Sigmoid colon (tissue), 7 donors: ENCODE data around the gene TTLL11. TPM values are rescaled to one million over a fixed set of nuclear protein-coding genes. Genes with fewer than 3 reads are reported as not detected.
"Not testable (repeated sequence)": the region's sequence is repeated elsewhere in the genome, so short reads cannot be mapped to it uniquely, and the experiment has no call there.

Source experiments
- DNase-seq: peaks from one replicate; pipeline ENCODE4 v3.0.0-alpha.2; 2019
- H3K27ac ChIP-seq, 4 donors: fragments of 200-600 bp; sonication (generic); one replicate each; pipeline ENCODE4 v1.5.1; 2016 to 2019; ENCODE audit warnings: mild to moderate bottlenecking in 1 of 4
- H3K27me3 ChIP-seq, 3 donors: fragments of 200-600 bp; sonication (generic); one replicate each; pipeline ENCODE4 v1.5.1; 2019; ENCODE audit warnings: mild to moderate bottlenecking in 1 of 3
- H3K36me3 ChIP-seq, 4 donors: fragments of 200-600 bp; sonication (generic); one replicate each; pipeline ENCODE4 v1.5.1; 2016 to 2019
- H3K4me1 ChIP-seq, 4 donors: fragments of 200-600 bp; sonication (generic); one replicate each; pipeline ENCODE4 v1.5.1; 2017 to 2019
- H3K4me3 ChIP-seq, 4 donors: fragments of 200-600 bp; sonication (generic); one replicate each; pipeline ENCODE4 v1.5.1; 2017 to 2019; ENCODE audit warnings: mild to moderate bottlenecking in 2 of 4, moderate library complexity in 1 of 4
- H3K9me3 ChIP-seq, 4 donors: fragments of 200-600 bp in 3 of 4; sonication (generic) in 3 of 4; one replicate each; pipeline versions ENCODE4 v1.5.1 to v1.6.1; 2013 to 2019
- CTCF ChIP-seq, 4 experiments: fragments of 450-650 bp in 3 of 4; fragments of 200-600 bp in 1 of 4; IDR thresholded peaks; one replicate each; pipeline ENCODE4 v1.5.1; 2016 to 2019; ENCODE audit warnings: antibody characterized with exemption in 4 of 4, mild to moderate bottlenecking in 3 of 4, moderate library complexity in 2 of 4
- EP300 ChIP-seq, 4 donors: sonication (generic); formaldehyde crosslinking; IDR thresholded peaks; one replicate each; pipeline ENCODE4 v1.6.1; 2017; ENCODE audit warnings: antibody characterized with exemption in 4 of 4
- POLR2A ChIP-seq, 2 donors: fragments of 450-650 bp; IDR thresholded peaks; one replicate each; pipeline ENCODE4 v1.6.1; 2016; ENCODE audit warnings: antibody characterized with exemption in 2 of 2, mild to moderate bottlenecking in 2 of 2, moderate library complexity in 2 of 2
- POLR2AphosphoS5 ChIP-seq, 4 donors: sonication (generic); formaldehyde crosslinking; IDR thresholded peaks; one replicate each; pipeline ENCODE4 v1.6.1; 2017; ENCODE audit warnings: antibody characterized with exemption in 4 of 4
- WGBS, 2 donors: extraction: QIAGEN DNeasy Blood & Tissue Kit; methylation state at CpG; one replicate each; pipeline ENCODE4 v1.1.7; 2013; 5-methylcytosine and 5-hydroxymethylcytosine counted together
- intact Hi-C: fragments of 100-400 bp; cut with DNase I; formaldehyde crosslinking; loops from one replicate; pipeline ENCODE4 v1.15.1; 2023
- polyA plus RNA-seq, 3 donors: library from polyadenylated mRNA; stranded (reverse); fragments of 200-250 nt; gene quantifications; one replicate each; pipeline ENCODE4 v1.2.3, GENCODE V29; 2013
- total RNA-seq, 4 donors: library from RNA; depleted of rRNA; stranded (reverse); fragments of >200 nt; gene quantifications; one replicate each; pipeline ENCODE4 v1.1.0, GENCODE V29; 2016
- donor health status: healthy with polysubstance abuse.
- donor health status: Bipolar disorder and iron deficiency.
- donor health status: healthy.

The TTLL11 gene
- total and polyA plus RNA-seq, 7 donors, result 4.2 to 40.7 (median 27.6) TPM

DNA sequence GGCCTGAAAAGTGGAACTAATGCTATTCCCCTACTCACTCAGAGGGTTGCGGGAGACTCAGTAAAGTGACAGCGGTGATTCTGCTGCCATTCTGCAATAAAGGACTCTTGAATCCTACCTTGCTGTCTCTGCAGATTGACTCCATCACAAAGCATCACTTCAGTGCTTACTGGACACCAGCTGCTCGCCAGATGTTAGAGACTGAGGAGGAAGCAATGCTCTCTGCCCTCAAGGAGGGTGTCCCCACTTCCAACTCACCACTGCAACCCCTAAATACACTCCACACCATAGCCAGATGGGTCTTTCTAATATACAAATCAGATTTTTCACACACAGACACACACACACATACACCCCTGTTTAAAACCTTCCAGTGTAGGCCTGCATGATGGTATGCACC lies 21.4 kb downstream of the TTLL11 start:
- TF ChIP-seq POLR2A (IDR thresholded peaks at IDR 0.05) (no peak), EP300 (IDR thresholded peaks at IDR 0.05) (no peak), CTCF (IDR thresholded peaks at IDR 0.05) (no peak), POLR2AphosphoS5 (IDR thresholded peaks at IDR 0.05) (no peak)
- H3K4me1 ChIP-seq, result peaks cover 0 to 70% (median 51%) of the 10 kb centered on the region in 4 donors
- intact Hi-C loops, result no loop called here
- no peaks in the 10 kb centered on the region for H3K36me3 ChIP-seq
- H3K9me3 ChIP-seq, result no peaks in the 10 kb centered on the region
- no peak for DNase-seq
- 94 to 95% methylated on average over 3 of the region's 3 CpGs for WGBS, 2 donors
- no peak overlapping the region for H3K27ac ChIP-seq
- H3K4me3 ChIP-seq, result no peak overlapping the region
- no peaks in the 10 kb centered on the region for H3K27me3 ChIP-seq

- H3K27me3 ChIP-seq, result no peaks in the 10 kb centered on the region
- intact Hi-C loops, result no loop called here
- H3K9me3 ChIP-seq, result no peaks in the 10 kb centered on the region
- no peaks in the 10 kb centered on the region for H3K36me3 ChIP-seq
- no peak for TF ChIP-seq EP300 (IDR thresholded peaks at IDR 0.05)
- H3K4me1 ChIP-seq, result peaks cover 0 to 71% (median 45%) of the 10 kb centered on the region in 4 donors
- H3K27ac ChIP-seq, result peak overlapping the region in 1 of 4 donors; percentile 4
- DNase-seq, result no peak
- 91 to 92% methylated on average over 15 of the region's 15 CpGs for WGBS, 2 donors
- H3K4me3 ChIP-seq, result no peak overlapping the region
These were observed 22.2 kb downstream of the TTLL11 start for GRCh38 chr9:122070728-122071515.

GRCh38 chr9:122066680-122067079 lies 26.4 kb downstream of the TTLL11 start:
- H3K9me3 ChIP-seq, DNase-seq, H3K36me3 ChIP-seq, H3K4me3 ChIP-seq, intact Hi-C loops, H3K27me3 ChIP-seq, H3K27ac ChIP-seq: not testable (repeated sequence)
- peaks cover 0 to 59% (median 22%) of the 10 kb centered on the region in 4 donors for H3K4me1 ChIP-seq
- 85 to 89% methylated on average over 1 of the region's 1 CpG for whole genome bisulfite sequencing, 2 donors

- TF ChIP-seq POLR2A (IDR thresholded peaks at IDR 0.05) (no peak), POLR2AphosphoS5 (IDR thresholded peaks at IDR 0.05) (no peak), EP300 (IDR thresholded peaks at IDR 0.05) (no peak), CTCF (IDR thresholded peaks at IDR 0.05) (no peak)
- H3K27me3 ChIP-seq, result no peaks in the 10 kb centered on the region
- 40 to 69% methylated on average over 2 of the region's 2 CpGs for WGBS, 2 donors
- no peak for DNase-seq
- H3K9me3 ChIP-seq, result no peaks in the 10 kb centered on the region
- intact Hi-C loops, result no loop called here
- H3K4me3 ChIP-seq, result no peak overlapping the region
- H3K36me3 ChIP-seq, result no peaks in the 10 kb centered on the region
- peaks cover 0 to 53% (median 19%) of the 10 kb centered on the region in 4 donors for H3K4me1 ChIP-seq
- H3K27ac ChIP-seq, result no peak overlapping the region
These were observed 27.0 kb downstream of the TTLL11 start for GRCh38 chr9:122065923-122066629.

DNA sequence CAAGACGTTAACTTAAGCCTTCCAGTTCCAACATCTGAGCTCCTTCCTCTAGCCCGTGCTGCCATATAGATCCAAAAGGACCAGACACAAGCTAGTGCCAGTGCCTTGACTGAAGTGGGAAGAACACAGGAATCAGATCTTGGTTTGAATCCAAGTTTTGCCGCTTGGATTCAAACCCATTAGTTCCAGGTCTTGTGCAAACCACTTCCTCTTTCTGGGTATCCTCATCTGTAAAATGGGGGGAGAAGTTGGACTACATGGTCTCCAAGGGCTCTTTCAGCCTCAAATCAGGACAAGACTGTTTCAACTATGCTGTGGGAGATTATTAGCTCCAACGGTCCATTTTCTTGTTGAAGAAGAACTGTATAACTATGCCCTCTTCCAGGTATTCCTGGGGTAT lies 32.6 kb downstream of the TTLL11 start:
- Histone ChIP-seq H3K27me3 (no peaks in the 10 kb centered on the region), H3K36me3 (no peaks in the 10 kb centered on the region), H3K27ac (no peak overlapping the region), H3K4me1 (peaks cover 0 to 27% (median 10%) of the 10 kb centered on the region in 4 donors), H3K4me3 (no peak overlapping the region), H3K9me3 (no peaks in the 10 kb centered on the region)
- 91 to 92% methylated on average over 4 of the region's 4 CpGs for WGBS, 2 donors
- TF ChIP-seq EP300 (IDR thresholded peaks at IDR 0.05) (no peak), CTCF (IDR thresholded peaks at IDR 0.05) (no peak), POLR2A (IDR thresholded peaks at IDR 0.05) (no peak), POLR2AphosphoS5 (IDR thresholded peaks at IDR 0.05) (no peak)
- no peak for DNase-seq
- intact Hi-C loops, result no loop called here
